GM21526 (cell line): Measurements from ENCODE around the gene MYBBP1A.
"Not testable (repeated sequence)": the region's sequence is repeated elsewhere in the genome, so short reads cannot be mapped to it uniquely, and the experiment has no call there.

ENCODE experiments used
- ATAC-seq: cut with Tn5 transposase; IDR thresholded peaks from one replicate; pipeline ENCODE4 v1.9.1; 2021; ENCODE audit warnings: moderate library complexity; ENCODE audit not compliant: unreplicated experiment, low FRiP score

Gene MYBBP1A, protein sequence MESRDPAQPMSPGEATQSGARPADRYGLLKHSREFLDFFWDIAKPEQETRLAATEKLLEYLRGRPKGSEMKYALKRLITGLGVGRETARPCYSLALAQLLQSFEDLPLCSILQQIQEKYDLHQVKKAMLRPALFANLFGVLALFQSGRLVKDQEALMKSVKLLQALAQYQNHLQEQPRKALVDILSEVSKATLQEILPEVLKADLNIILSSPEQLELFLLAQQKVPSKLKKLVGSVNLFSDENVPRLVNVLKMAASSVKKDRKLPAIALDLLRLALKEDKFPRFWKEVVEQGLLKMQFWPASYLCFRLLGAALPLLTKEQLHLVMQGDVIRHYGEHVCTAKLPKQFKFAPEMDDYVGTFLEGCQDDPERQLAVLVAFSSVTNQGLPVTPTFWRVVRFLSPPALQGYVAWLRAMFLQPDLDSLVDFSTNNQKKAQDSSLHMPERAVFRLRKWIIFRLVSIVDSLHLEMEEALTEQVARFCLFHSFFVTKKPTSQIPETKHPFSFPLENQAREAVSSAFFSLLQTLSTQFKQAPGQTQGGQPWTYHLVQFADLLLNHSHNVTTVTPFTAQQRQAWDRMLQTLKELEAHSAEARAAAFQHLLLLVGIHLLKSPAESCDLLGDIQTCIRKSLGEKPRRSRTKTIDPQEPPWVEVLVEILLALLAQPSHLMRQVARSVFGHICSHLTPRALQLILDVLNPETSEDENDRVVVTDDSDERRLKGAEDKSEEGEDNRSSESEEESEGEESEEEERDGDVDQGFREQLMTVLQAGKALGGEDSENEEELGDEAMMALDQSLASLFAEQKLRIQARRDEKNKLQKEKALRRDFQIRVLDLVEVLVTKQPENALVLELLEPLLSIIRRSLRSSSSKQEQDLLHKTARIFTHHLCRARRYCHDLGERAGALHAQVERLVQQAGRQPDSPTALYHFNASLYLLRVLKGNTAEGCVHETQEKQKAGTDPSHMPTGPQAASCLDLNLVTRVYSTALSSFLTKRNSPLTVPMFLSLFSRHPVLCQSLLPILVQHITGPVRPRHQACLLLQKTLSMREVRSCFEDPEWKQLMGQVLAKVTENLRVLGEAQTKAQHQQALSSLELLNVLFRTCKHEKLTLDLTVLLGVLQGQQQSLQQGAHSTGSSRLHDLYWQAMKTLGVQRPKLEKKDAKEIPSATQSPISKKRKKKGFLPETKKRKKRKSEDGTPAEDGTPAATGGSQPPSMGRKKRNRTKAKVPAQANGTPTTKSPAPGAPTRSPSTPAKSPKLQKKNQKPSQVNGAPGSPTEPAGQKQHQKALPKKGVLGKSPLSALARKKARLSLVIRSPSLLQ (N-terminal part only)

DNA sequence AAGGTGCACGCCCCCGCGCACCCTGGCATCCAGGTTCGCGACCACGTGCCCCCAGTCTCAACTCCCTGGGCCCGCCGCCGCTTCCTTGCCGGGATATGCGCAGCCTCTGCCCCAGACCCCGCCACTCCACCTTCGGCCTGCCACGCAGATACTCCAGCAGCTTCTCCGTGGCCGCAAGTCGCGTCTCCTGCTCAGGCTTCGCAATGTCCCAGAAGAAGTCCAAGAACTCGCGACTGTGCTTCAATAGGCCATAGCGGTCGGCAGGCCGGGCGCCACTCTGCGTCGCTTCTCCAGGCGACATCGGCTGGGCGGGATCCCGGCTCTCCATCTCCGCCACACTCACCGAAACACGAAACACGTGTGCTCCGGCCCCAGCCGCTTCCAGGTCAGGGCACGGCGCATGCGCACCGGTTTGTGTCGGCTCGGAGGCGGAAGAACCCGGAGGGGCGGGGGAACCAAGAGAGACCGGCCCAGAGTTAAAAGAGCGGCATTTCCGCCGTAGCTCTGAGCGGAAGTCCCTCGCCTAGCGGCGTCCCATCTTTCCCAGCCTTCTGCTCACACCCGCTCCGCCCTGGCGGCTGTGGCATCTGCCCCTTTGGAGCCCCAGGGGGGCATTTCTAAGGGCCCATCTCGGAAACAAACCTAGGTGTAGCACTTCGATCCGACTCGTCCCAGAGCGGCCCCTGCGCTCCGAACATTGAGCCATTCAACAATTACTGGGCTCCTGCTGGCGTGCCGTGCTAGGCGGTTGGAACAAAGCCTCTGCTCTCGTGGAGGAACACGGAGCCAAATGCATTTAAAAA, at the start of gene MYBBP1A:
Gene MYBBP1A, minus strand, starts transcription at position 388 of the 803 bp plus-strand sequence. Its CDS starts 60 bp downstream, at position 328.
- ATAC-seq, result peak; percentile 75

DNA sequence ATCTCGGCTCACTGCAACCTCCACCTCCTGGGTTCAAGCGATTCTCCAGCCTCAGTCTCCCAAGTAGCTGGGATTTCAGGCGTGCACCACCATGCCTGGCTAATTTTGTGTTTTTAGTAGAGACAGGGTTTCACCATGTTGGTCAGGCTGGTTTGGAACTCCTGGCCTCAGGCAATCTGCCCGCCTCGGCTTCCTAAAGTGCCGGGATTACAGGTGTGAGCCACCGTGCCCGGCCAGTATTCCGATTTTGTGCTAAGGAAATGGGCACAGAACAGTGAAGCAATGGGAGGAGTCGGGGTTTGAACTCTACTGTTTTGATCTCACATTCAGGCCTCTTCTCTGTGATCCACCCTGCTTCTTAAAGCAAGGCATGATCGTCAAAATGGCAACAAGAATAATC, 49.6 kb upstream of the MYBBP1A start:
- not testable (repeated sequence) for ATAC-seq

DNA sequence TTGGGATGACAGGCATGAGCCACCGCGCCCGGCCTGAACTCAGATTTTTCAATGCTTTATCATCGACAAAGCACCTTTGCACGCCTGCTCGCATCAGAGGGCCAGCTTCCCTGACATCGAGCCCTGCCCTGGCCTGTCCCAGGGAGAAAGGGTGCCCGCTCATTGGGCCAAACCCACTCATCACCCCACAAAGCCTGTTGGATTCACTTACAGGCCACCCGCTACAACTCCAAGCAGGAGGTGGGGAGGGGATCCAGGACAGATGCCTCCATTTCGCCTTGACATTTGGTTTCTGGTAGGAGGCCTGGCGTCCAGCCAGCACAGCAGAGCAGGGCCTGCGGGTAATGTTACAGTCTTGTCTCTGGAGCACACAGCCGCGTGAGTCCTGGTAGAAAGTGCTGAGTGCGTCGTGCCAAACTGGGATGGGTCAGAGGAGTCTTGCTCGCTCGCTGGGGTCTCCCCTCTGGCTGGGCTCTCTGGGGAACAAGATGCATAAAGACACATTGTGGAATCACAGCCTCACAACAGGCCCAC, 49.0 kb upstream of the MYBBP1A start:
- no peak for ATAC-seq

DNA sequence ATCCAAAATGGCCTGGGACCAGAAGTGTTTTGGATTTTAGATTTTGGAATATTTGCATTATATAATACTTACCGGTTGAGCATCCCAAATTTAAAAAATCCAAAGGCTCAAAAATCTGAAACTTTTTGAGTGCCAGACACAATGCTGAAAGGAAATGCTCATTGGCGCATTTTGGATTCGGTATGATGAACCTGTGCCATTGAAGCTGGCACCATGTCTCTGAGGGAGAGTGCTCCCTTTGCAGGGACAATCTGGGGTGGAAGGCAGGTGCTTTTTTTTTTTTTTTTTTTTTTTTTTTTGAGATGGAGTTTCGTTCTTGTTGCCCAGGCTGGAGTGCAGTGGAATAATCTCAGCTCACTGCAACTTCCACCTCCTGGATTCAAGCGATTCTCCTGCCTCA, 46.9 kb upstream of the MYBBP1A start:
- no peak for ATAC-seq

DNA sequence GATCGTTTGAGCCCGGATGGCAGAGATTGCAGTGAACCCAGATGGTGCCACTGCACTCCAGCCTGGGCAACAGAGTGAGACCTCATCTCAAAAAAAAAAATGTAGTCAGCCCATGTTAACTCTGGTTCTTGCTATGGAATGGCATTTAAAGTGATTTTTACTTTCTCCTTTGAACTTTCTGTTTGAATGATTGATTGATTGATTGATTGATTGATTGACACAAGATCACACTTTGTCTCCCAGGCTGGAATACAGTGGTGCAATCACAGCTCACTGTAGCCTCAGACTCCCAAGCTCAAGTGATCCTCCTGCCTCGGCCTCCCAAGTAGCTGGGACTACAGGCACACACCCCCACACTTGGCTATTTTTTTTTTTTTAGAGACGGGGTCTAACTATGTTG, 46.1 kb upstream of the MYBBP1A start:
- ATAC-seq, result no peak

DNA sequence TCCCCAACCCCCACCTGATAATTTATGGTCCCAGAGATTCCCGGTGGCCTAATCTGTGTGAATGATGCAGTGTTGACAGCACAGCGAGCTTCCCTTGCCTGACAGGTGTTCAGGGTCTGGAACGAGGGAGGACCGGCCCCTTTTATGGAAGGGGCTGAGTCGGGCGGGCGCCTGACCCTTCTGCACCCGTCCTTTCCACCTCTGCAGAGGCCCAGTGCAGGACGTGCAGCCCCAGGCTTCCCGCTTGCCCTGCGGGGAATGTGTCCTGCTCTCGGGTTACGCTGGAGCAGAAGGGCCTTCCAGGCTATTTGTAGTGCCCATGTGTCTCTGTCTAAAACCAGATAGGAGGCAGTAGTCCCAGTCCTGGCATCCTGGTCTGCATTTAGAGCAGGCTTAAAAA, 45.4 kb upstream of the MYBBP1A start:
- ATAC-seq, result no peak

DNA sequence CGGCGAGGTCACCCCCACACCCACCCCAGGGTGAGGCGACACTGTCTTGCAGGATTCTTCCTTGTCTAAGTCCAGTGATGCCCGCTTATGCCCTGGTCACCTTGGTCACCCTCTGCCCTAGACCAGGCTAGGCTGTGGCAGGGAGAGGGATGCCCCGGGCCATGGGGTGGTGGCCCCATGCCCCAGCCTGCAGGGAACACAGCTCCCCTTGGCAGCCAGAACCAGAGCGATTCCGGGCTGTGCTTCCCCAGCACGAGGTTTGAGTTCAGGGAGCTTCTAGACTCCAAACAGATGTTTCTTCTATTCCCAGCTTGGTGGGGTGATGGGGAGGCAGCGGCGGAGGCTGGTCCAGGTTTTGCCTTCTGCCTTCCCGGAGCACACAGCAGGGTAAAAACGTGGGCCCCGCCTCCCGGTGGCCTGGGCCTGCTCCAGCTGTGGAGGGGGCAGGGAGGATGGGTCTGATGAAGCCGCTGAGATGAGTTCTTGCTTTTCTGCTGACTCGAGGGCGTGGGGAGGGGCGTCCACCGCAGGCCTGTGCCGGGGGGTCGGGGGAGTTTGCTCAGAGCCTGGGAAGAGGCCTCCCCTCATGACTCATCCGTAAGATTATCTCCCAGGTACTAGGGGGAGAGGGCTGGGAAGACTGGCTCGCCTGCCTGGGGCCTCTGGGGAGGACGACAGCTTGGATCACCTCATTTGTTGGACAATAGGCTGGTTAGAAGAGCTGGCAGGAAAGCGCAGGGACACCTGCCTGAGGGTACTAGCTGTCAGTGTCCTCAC, 44.5 kb upstream of the MYBBP1A start:
- no peak for ATAC-seq

DNA sequence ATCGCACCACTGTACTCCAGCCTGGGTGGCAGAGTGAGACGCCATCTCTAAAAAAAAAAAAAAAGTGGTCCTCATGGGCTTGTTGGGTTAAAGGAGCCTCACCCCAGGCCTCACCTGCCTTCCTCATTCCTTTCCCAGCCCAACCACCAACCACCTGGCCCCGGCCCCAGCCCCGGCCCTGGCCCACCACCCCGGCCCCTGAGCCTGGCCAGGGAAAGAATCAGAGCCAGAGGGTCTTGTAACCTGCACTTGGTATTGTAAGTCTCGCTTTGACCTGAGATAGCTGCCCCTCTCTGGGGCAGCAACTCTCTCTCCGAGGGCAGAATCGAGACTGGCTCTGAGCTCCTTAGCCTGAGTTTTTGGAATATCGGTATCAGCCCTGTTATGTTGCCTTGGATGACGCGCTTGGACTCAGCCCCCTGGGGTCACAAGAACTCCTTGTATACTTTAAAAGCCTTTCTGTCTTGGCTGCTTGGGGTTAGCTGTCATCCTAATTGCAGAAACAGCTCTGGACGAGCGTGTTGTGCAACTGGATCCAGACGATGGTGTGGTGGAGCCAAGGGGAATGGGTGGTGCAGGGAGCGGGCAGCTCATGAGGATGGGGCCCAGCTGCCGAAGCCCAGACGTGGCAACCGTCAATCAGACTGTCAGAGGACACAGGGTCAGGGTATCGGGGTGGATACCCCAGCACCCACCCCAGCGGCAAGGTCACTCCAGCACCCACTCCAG, 43.8 kb upstream of the MYBBP1A start:
- no peak for ATAC-seq

DNA sequence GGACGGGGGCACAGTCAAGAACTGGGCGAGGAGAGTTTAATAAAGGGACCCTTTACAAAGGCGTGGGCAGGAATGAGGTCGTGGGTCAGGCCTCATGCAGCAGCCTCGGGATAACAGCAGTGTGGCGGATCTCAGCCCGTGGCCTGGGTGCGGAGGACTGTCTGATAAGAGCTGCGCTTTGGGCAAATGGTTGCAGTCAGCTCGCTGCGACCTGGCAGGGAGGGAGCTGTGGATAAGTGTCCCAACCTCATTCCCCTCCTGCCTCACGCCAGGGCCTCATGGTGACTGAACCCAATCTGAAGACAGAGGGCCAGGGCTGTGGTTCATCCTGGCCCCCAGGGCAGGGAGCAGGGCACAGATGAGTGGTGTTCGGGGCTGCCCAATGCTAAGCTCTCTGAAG, 42.8 kb upstream of the MYBBP1A start:
- ATAC-seq, result no peak

DNA sequence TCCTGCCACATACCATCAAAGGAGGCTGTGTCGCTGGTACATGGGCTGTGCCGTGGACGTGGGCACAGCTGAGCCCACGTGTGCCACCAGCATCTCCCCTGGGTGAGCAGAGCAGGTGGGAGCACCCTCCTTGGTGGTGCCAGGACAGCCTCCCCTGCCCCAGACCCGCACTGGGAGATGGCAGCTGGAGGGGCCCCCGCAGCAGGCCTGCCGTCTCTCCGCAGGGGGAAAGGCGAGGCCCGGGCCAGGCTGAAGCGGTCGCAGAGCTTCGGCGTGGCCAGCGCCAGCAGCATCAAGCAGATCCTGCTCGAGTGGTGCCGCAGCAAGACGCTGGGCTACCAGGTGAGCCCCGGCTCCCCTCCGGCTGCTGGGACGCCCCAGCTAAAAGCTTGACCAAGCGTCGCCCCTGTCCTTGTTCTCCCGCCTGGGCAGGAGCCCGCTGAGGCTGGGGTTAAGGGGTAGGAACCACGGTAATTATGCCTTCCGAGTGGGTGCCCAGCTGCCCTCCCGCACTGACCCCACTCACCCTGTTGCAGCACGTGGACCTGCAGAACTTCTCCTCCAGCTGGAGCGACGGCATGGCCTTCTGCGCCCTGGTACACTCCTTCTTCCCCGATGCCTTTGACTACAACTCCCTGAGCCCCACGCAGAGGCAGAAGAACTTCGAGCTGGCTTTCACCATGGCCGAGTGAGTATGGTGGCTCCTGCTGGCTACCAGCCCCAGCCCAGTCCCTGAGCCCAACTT, 41.6 kb upstream of the MYBBP1A start:
- no peak for ATAC-seq

DNA sequence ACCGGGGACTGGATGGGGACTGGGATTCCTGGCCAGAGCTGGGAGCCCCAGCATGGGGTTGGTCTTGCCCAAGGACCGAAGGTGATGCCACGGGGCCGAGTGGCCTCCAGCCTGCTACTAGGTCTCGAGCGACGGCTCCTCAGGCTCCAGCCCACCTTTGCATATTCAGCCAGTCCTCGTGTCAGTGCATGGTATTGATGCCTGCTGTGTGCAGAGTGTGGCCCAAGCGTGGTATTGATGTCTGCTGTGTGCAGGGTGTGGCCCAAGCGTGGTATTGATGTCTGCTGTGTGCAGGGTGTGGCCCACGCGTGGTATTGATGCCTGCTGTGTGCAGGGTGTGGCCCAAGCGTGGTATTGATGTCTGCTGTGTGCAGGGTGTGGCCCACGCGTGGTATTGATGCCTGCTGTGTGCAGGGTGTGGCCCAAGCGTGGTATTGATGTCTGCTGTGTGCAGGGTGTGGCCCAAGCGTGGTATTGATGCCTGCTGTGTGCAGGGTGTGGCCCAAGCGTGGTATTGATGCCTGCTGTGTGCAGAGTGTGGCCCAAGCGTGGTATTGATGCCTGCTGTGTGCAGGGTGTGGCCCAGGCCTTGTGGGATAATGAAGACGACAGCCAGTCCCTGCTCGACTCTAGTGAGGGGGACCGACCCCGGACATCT, 40.6 kb upstream of the MYBBP1A start:
- ATAC-seq, result not testable (repeated sequence)

DNA sequence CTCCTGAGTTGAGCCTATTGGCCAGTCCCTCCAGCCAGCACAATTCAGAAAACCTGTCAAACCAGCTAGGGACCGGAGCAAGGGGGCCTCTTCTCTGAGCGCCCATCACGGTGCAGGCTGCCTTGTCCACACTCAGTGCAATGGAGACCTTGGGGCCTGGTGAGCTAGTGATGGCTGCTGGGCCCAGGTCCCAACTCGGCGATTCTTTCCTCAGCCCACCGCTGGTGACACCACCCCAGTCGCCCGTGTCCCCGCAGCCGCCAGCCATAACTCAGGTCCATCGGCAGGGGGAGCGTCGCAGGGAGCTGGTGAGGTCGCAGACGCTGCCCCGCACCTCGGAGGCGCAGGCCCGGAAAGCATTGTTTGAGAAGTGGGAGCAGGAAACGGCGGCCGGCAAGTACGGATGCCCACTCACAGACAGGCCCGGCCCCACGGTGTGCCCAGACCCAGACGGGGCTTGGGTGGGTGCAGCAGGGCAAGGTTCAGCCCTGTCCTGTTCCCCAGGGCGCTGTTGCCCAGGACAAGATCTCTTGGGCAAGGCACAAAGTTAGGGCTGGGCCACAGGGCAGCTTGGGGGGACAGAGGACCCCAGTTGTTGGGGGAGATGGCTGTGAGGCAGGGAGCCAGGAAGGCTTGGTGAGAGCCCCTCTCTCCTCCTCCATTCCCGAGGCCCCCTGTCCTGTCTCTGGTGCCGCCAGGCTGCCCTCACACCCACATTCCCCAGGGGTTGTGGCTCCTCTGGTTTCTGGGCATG, 39.9 kb upstream of the MYBBP1A start:
- ATAC-seq, result no peak

DNA sequence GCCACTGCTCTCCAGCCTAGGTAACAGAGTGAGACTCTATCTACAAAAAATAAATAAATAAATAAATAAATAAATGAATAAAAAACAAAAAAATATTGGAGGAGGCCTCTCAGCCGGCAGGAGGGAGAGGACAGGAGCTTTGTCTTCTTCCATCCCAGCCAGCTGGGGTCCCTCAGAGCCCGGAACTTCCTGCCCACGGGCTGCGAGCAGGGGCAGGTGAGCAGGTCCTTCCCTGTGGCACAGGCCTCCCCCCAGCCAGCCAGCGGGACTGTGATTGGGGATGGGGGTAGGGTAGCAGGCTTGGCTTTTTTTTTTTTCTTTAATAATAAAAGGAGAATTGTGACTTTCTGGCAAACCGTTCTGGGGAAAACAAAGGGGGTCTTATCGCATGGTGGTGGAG, 39.2 kb upstream of the MYBBP1A start:
- ATAC-seq, result no peak

DNA sequence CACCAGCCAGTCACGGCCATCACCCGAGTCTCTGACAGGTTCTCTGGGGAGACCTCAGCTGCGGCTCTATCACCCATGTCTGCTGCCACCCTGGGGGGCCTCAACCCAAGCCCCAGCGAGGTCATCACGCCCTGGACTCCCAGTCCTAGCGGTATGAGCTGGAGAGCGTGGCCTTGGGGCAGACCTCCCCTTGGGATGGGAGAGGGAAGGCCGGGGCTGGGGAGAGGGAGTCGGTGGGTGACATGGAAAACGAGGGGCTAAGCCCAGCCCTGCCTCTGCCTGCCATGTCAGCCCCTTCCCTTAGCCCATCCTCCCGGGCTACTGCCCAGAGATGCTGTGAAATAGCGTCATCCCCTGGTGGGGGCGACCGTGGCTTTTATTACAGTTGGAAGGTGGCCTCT, 37.8 kb upstream of the MYBBP1A start:
- ATAC-seq, result no peak

DNA sequence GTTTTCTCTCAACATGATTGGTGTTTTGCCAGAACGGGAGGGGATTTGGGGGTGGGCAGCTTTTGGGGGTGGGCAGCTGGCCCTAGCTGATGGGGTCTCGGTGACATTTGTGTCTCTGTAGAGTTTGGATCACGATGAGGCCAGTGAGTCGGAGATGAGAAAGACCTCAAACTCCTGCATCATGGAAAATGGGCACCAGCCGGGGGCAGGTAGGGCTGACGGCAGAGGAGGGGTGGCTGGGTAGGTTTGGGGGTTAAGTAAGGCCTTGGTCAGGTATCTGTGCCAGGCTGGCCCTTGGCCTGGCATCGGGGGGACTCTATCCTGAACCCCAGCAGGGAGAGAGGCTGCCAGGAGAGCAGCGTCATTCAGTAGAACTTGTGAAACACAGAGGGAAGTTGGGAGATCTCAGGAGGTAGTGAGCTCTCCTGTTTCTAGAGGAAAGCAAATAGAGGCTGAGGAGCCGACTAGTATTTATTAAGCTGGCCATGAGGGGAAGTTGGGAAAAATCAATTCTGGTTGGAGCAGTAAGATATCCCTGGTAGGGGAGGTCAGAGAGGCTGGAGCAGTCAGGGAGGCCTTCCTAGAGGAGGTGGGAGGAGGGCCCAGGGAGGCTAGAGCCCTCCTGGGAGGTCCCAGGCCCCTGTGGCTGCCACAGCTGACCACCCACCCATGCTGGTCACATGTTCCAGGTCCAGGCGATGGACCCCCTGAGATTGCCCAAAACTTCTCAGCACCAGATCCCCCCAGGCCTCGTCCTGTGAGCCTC, 37.2 kb upstream of the MYBBP1A start:
- ATAC-seq, result no peak

DNA sequence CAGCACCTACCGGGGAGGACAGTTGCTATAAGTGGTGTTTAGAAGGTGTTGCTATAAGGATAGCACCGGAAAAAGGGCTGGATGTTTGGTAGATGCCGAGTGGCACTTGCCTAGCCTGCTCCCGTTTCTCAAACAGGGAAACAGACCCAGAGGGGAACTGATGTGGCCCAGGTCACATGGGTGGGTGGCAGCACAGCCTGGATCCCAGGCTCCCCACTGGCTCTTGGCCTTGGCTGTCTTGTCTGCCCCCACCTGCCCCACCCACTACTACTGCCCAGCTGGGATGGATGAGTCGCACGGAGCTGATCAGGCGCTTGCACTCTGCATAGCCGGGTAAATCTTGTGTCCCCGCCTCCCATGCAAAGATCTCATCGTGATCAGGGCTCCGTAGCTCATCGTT, 36.3 kb upstream of the MYBBP1A start:
- no peak for ATAC-seq
